HG03432 (cell line): ENCODE measurements around the gene E2F8.

Experiments
- ATAC-seq: cut with Tn5 transposase; IDR thresholded peaks from one replicate; pipeline ENCODE4 v1.9.1; 2021; ENCODE audit warnings: mild to moderate bottlenecking, moderate library complexity; ENCODE audit not compliant: unreplicated experiment

The E2F8 gene

GRCh38 chr11:19191530-19192169, 49.1 kb downstream of the E2F8 start:
- ATAC-seq, result no peak

GRCh38 chr11:19187833-19188258, 52.9 kb downstream of the E2F8 start:
- no peak for ATAC-seq

GRCh38 chr11:19187114-19187832, 53.5 kb downstream of the E2F8 start:
- no peak for ATAC-seq

- ATAC-seq, result no peak
Observed at GRCh38 chr11:19185516-19186052, 55.2 kb downstream of the E2F8 start.

GRCh38 chr11:19185036-19185435, 55.7 kb downstream of the E2F8 start:
- no peak for ATAC-seq

GRCh38 chr11:19183646-19184045, 57.1 kb downstream of the E2F8 start:
- no peak for ATAC-seq

GRCh38 chr11:19181531-19182261, 59.0 kb downstream of the E2F8 start:
- ATAC-seq, result no peak

- ATAC-seq, result no peak
Observed at GRCh38 chr11:19176629-19177186, 64.0 kb downstream of the E2F8 start.
